ENCODE data around the gene SLC35A2.
A peak's percentile ranks its signal among the peaks of the same experiment; 100 is the strongest.

SLC35A2 gene

DNA sequence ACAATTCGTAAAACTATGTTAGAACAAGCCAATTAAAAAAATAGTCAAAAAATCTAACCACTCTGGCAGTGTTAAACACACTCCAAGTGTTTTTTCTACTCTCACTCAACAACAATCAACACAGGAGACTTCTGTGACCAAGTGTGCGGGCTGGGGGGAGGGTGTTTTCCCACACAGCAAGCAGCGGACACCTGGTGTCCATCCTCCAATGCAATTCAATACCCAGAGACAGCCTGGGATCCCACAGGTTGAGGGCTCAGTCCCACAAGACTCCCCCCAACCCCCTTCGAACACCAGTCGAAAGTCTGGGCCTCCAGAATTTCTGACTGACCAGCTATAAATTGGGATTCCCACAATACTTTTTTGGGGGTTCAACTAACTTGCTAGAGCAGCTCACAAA, 15.7 kb upstream of the SLC35A2 start:
- no peak for DNase-seq

DNA sequence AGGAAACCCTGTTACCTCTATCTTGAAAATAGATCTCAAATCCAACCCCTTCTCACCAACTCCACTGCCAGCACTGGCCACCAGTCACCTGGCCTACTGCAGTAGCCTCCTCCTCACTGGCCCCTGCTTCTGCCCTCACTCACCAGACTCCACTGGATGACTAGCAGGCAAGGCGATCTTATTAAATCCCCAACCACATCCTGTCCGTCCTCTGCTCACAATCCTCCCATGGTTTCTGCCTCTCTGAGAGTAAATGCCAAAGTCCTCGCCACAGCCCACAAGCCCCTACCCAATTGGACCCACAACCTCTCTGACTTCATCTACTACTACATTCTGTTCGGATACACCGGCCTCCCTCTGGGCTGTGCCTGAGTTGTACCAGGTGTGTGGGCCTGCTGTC, 12.8 kb upstream of the SLC35A2 start:
- no peak for DNase-seq

DNA sequence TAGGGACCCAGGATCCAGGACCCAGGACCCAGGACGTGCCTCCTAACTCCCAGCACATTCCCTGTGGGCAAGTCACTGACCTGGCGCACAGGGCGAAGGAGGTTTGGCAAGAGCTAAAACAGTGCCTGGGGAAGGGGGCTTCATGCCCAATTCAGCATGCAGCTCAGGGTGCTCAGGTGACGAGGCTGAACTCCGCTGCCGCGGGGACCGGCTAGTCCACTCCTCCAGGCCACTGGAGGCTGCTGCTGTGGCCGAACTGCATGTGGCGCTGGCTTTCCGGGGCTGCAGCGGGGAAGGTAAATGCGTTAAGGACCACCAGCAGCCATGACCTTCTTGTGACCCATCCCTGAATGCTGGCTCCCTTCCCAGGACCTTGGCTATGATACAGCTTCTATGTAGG, 12.3 kb upstream of the SLC35A2 start:
- no peak for DNase-seq

DNA sequence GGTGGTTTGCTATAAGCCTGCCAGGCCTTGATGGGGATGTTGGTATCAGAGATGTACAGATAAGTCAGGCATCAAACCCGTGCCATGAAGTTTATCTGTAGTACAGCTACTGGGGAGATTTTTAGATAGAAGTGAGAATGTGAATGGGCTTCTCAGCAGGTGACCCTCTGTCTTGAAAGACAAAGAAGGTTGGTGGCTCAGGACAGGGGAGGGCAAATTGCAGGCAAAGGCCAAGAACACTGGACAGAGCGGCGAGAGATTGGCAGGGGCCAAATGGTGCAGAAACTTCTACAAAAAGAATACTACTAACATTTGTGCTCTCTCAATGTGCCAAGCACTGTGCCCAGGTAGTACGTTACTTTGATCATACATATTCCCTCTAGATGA, 9.3 kb upstream of the SLC35A2 start:
- no peak for DNase-seq

DNA sequence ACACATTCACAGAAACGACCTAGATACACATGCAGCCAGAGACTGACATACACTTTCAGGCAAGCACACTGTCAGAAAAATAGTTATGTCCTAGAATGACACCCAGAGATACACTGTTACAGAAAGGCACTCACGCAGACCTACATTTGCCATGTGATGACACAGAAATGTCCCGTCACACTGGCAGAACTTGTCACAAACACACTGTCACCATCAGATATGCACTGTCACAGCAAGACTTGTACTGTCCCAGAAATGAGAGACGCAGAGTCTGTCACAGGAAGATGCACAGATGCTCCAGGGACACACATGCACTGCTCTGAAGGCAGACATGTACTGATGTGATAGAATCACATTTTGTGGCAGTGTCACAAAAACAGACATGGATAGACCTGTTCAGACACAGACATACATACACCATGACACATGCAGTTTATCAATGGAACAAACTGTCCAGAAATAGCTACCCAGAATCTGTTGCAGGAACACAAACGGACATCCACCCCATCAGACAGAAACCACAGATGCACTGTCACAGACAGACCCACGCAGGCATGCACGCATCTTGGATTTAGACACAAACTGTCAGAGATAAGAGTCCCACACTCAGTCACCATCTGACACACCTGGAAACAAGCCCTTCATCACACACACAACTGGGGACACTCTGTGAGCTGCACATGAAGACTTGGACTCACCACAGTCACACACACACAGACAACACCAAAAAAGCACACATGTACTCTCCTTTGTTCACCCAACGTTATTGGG, 8.7 kb upstream of the SLC35A2 start:
- DNase-seq: peak; percentile 63

DNA sequence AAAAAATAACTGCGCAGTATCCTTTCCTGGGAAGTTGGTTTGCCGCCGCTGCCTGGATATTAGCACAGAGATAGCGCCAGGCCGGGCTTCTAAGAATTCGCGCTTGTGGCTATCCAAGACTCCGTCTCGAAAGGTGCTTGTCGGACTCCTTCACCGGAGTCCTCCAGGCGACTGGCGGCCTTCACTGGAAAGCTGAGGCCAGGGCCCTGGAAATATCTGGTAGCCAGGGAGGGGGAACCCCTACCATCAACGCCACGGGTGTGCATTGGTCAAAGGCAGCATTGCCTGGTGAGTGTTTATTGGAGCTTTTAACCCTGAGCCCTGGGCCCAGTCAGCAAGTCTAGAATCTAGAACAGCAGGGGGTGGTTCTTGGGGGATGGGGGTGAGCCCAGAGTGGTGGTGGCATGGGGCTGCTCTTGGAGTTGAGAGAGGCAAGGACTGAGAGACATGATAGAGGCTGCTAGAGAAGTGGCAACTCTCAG, 8.0 kb upstream of the SLC35A2 start:
- peak; percentile 49 for DNase-seq

DNA sequence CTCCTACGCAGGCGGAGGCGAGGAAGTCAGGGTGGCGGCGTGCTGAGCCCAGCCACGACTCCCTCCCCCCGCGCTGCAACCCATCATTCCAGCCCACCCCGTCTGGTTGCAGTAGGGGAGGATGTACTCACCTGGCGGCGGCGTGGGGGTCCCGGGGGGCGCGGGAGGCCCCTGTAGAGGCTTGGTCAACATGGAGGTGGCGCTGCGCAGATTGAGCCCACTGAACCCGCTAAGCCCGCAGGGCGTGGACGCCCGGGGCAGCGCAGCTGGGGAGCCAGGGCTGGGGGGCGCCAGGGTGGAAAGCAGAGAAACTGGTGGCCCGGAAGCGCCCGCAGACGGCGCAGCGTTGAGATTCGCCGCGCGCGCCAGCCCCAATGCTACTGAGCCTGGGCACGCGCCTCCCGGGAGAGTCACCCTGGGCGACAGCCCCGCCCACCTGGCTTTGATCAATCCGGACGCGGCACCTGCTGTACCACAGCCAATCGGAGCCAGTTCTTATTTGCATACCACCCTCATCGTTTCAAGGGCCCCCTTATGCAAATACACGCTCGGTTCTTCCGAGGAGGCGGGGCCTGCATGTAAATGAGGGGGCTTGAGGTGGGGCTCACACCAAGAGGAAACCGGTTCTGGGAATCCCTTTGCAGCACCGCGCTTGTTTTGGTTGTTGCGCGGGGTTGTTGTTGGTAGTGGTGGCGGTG, 7.3 kb upstream of the SLC35A2 start, which contains the start of gene PIM2:
Gene PIM2, minus strand, starts transcription at position 382 of the 698 bp plus-strand sequence. Its CDS starts 190 bp downstream, at position 192.
- peak; percentile 97 for DNase-seq

DNA sequence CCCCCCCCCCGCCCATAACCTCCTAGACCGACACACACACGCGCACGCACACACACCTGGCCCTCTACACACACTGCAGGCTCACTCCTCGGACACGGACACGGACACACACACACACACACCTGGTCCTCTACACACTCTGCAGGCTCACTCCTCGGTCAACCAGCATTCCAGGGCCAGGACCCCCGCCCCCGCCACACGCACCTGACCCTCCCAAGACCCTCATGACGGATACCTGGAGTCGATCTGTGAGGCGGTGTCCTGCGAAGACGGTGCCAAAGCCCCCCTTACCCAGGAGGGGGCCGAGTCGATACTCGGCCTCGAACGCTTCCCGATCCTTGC, 6.8 kb upstream of the SLC35A2 start:
- DNase-seq: no peak

DNA sequence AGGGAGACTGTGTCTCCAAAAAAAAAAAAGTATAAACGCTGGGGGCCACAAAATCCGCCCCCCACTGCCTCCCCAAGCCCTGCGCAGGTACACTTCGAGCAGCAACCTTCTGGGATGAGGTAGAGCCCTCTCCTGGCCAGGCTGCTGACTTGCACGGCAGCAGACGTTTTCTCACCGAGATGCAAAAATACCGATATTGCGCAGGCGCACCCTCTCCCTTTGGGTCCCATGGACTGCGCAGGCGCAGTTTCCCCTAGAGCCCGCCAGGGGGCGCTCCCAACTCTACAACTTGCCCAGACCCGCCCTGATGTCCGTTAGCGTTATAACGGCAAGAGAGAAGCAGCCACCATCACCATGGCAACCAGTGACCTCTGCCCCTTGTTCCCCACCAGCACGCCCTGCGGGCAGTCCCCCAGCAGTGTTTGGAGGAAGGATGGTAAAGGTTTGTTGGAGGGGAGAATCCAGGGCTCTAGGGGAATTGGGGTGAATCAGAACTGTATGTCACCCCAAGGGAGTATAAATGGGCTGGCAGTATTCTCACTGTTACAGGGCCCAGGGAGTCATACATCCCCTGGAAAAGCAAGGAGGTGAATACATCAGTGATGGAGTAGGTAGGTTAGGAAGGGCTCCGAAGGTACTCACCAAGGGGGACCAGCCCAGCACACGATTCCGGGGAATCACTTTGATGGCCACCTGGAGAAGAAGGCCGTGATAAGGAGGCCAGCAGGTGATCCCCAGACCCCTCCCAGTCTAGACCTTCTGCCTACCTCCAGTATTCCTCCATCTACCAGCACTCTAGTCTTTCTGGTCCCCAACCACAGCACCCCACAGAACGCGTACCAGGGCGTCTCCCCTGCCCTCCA, 5.9 kb upstream of the SLC35A2 start:
- DNase-seq: peak; percentile 91

DNA sequence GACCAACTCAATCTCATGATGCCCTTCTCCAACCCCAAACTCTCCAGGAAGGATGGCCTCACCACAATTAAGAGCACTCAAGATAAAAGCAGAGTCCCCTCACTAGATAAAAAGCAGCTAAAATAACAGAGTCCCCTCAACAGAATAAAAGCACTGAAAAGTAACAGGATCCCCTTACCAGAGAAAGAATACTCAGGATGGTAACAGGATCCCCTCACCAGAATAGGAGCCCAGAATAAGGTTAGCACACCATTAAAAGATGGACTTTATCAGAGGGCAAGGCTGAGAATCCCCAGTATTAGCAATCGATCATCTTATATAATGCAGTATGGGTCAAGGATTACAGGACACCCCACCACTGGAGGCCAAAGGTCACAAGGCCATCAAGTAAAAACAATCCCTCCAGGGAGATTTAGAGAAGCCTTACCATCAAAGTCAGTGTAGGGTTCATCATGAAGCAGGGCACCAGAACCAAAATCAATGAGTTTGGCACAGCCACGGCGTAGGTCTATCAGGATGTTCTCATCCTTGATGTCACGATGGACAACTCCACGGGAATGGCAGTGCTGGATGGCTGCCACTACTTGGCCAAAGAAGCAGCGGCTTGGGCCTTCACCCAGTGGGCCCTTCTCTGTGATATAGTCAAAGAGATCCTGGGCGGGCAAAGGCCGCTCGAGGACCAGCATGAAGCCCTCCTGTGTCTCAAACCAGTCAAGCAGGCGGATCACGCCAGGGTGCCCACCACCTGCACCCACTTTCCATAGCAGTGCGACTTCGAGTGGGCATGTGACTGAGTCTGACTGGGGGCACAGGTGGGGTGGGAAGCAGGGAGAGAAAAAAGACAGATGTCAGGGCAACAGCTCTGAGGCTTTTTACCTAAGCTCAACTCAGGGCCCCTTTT, 3.4 kb upstream of the SLC35A2 start:
- DNase-seq: no peak

DNA sequence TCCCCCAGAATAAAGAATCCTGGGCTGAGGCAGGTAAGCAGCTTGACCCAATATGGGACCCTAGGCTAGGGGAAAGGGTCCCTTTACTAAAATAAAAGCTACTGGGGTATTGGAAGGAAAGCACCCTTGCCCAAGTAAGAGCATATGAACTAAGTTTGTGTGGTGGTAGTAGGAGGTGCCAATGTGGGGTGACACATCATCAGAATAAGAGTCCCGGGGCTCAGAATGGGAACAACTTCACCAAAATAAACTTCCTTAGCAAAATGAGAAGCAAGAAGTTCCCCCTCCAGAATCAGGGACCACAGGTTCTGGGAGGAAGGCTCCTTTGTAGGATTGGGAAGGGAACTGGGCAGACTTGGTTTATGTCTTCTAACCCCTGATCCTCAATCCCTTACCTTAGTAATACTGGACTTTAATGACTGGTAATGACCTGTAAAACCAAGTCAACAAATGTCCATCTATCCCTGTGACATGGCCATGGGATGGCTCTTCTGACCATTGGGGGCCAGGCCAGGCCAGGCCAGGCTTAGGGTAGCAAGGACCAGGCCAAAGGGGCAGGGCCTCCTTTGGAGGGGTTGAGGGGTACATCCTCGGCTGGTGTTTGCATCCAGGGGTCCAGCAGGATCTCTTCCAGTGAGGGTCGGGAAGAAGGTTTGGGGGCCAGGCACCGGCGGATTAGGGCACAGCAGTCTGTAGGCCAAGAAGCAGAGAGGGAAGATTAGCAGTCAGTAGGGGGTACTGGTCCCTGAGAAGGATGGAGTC, 2.3 kb upstream of the SLC35A2 start:
- DNase-seq: no peak

DNA sequence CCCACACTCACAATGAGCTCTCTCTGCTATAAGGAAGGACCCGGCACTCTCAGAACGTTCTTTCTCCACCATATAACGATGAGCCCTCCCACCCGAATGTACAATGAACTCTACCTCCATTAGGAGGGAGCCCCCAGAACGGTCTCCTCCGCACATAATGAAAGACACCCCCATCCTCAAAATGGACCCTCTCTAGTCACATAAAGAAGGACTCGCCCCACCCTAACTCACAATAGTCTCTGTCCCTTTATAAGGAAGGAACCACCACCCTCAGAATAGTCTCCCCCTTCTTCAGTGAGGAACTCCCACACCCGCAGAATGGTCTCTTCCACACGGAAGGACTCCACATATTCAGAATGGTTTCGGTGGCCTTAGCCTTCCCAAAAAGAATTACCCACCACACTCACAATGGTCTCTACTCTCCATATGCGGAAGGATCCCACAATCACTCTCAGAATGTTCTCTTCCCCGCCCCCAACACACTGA, 477 bp downstream of the SLC35A2 start:
- no peak for DNase-seq

DNA sequence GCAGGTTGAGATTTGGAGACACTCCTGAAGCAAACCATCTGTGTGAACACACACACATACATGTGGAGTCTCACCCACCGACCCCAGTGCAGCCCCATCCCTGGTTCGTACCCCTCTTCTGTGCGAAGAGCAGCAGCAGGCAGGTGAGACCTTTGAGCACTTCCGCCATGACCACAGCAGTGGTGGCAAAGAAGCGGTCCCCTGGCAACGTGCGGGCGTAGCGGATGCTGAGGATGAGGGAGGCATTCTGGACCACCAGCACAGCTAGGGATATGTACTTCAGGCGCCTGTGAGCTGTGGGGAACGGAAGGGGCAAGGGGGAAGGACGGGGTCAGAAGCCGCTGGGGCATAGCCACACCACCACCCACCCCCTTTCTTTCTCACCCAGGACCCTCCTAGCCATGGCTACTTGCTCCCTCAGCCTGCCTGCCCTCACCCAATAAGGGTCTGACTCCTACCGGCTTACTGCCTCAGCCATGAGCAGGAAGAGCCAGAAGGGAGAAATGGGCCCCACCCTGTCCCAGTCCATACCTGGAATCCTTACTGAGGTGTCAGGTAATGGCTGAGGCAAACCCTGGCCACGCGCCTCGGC, 1.6 kb downstream of the SLC35A2 start:
- no peak for DNase-seq

DNA sequence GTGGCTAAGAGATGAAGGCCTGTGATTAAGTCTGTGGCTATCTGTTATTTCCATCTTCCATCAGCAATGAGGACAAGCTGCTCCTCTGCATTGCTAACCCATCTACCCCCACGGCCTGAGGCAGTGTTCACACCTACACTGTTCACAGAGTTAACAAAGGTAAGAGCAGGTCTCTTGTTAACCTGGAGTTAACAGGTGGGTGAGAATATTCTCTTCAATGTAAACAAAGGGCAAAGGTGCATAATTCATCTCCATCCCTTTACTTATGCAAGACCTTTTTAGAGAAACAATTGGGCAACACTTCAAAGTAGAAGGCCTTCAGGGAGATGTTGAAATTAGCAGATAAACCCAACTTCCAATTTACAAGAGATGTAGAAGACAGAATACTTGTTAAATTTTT, 2.8 kb downstream of the SLC35A2 start:
- DNase-seq: no peak

DNA sequence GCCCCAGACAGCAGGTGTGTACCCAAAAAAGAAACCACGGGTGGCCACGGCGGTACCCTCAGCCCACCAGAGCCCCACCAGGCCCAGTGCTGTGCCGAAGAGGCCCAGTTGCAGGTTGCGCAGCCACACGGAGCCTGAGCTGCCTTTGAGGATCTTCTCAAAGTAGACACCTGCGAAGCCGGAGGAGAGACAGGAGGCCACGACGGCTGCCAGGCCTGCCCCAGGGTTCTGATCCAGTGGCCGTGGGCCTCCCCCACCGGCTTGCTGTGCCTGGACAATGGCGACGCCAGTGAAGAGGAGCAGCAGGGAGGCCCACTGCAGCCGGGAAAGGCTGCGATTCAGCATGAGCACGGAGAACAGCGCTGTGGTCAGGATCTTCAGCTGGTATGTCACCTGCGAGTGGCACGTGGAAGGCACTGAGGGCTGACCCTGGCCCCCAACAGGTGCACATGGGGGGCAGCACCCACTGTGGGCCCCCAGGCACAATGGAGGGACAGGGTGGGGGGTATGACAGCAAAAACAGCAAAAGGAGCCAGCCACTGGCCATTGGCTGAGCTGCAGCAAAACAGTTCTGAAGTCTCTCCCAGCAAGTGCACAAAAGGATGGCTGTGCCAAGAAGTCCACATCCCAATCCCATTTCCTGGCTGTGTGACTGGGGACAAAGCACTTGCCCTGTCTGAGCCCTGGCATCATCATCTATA, 6.2 kb downstream of the SLC35A2 start:
- no peak for DNase-seq

DNA sequence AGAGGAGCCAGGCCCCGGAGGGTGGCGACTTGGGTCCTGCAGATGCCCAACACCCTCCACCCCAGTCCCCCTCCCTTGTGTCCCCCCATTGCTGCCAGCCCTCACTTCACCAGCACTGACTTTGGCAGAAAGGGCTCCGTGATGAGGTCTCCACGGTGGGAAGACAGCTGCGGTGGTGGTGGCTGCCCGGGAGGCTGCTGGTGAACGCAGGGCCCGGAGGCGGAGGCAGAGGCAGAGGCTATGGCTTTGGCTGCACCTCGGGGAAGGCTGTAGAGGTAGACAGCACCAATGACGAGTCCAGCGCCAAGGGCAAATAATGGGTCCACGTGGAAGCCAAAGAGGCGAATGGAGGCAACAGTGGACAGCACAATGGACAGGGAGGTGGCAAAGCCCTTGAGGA, 6.8 kb downstream of the SLC35A2 start:
- no peak for DNase-seq

DNA sequence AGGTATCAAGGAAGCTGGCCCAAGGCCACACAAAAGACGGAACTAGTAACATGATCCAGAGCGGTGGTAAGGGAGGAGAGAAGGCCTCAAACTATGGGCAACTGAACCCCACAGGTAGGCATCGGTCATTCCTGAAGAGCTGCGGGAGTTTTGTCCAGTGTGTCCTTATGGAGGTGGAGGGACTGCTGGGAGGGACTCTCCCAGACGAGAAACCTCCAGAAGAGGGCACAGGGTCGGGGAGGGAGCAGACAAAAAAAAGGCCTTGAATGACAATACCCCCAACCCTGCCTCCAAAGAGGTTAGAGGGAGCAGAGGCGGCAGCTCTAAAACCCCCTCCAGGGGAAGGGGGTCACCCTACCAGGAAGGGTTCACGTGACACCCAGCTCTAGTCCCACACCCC, 7.3 kb downstream of the SLC35A2 start:
- no peak for DNase-seq

DNA sequence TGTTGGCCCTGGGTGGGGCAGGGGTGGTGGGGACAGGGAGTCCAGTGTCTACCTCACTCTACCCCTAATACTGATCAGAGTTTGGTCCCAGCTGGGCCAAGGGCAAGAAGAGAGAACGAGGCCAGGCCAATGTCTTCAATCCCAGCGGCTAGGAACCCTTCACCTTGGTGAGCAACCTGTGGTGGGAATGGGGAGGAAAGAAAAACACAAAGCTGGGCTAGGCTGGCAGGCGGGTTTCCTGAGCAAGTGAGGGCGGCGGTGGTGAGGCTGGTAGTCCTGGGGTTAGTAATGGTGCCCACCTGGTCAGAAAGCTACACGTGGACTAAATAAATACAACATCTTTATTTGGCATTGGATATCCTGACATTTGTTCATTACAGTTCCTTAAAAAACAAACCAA, 8.2 kb downstream of the SLC35A2 start:
- DNase-seq: no peak

DNA sequence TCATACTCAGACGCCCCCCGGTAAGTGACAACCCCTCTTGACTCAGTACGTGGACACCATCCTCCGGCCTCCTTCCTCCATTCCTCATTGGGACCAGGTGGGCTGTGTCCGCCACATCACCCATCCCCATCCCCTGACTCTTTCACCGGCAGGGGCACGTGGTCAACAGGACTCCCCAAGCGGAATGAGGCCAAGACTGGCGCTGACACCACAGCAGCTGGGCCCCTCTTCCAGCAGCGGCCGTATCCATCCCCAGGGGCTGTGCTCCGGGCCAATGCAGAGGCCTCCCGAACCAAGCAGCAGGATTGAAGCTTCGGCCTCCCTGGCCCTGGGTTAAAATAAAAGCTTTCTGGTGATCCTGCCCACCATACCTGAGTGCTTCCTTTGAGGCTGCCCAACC, 8.7 kb downstream of the SLC35A2 start:
- DNase-seq: no peak

DNA sequence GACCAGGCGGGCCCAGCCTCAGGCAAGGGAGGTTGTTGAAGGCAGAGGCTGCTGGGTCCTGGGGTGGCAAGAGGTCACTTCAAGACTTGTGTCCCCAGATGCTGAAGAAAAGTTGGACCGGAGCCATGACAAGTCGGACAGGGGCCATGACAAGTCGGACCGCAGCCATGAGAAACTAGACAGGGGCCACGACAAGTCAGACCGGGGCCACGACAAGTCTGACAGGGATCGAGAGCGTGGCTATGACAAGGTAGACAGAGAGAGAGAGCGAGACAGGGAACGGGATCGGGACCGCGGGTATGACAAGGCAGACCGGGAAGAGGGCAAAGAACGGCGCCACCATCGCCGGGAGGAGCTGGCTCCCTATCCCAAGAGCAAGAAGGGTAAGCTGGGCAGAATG, 9.3 kb downstream of the SLC35A2 start:
- no peak for DNase-seq

Measured in CD4-positive, alpha-beta T cell treated with Interleukin-4 for 4 hours (primary cell).